COR-L47 (cell line): ENCODE results near the gene TRAPPC12.
"Not testable (repeated sequence)": the region's sequence is repeated elsewhere in the genome, so short reads cannot be mapped to it uniquely, and the experiment has no call there.

Source experiments
- DNase-seq: peaks from one replicate; lab custom pipeline; 2025; lab: John Stamatoyannopoulos, UW

Gene TRAPPC12

DNA sequence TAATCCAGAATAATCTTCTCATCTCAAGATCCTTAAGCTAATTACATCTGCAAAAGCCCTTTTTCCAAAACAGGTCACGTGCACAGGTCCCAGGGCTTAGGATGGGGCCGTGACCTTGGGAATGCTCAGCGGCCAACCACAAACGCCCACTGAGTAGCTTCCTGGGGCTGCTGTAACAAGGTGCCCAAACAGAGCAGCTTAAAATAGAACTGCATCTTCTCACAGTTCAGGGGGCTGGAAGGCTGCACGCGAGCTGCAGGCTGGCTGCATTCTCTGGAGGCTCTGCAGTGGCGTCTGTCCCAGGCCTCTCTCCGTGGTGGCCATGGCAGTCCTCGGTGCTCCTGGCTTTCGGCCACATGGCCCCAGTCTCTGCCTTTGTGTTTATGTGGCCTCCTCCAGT is 107.9 kb downstream of the TRAPPC12 start:
- DNase-seq = no peak

DNA sequence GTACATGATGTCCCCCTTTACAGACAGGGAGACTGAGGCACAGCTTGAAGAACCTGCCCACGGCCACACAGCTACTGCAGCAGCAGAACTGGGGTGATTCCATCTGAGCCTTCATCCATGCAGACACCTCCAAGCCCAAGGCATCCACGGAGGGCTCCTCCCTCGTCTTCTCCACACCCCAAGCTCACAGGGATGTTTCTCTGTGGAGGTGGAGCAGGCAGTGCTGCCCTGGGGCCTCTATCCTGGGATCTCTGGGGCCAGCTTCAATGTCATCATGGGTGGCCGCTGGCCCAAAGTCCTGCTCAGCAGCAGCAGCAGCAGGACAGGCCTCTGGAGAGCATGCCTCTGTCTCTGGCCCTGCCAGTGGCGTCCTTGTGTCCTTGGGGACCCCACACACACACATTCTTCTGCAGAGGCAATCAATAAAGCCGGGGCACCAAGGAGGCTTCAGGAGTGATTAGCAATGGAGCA is 108.6 kb downstream of the TRAPPC12 start:
- DNase-seq = no peak

DNA sequence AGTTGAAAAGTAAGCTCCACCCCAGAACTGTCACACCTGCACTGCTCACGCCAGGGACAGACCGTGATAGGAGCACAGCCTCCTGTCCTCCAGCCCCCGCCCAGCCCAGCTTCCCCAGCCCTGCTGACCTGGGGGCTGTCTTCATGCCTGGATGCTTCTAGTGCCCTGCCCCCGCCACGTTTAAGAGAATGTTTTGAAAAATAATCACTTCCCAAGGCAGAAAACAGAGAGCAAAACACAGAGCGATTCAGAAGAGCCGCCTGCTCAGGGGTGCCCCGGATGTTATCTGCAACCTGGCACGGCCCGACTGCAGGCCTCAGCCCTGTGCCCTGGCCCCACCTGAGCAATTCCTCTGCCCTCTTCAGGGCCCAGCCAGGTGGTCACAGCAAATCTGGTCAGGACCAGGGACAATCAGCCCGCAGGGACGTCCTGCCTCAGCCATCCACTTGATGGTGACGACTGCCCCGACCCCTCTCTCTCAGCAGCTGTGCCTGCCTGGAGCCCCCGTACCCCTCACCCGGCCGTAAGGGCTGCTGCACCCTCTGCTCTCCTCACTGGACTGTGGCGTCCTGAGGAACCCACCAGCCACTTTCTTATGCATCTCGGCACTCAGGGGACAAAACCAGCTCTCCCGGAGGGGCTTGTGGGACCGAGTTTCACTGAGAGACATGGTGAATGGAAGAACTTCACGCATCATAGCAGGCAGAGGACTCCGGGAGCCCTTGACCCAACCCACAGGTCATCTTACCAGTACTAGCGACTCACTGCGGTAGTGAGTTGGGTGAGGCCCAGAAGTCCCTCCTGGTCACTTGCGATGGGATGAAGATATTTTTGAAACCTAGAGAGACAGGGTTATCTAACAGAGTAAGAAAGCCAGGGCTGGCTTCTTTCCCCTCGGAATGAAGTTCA is 109.6 kb downstream of the TRAPPC12 start:
- DNase-seq = no peak

DNA sequence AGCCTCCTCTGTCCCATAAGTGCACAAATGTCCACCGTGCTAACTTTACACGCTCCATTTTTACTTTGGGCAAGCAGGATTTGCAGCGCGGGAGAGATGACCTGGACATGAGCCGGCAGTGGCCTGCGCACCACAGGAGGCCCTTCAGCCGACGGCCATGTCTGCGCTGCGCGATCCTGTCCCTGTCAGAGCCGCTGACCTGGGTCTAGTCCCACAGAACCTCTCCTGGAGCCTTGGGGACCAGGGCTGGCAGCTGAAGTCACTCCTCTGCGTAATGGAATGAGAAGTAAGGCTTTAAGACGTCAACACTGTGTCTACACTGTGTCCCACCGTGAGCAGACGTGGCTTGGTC is 110.2 kb downstream of the TRAPPC12 start:
- DNase-seq = no peak

DNA sequence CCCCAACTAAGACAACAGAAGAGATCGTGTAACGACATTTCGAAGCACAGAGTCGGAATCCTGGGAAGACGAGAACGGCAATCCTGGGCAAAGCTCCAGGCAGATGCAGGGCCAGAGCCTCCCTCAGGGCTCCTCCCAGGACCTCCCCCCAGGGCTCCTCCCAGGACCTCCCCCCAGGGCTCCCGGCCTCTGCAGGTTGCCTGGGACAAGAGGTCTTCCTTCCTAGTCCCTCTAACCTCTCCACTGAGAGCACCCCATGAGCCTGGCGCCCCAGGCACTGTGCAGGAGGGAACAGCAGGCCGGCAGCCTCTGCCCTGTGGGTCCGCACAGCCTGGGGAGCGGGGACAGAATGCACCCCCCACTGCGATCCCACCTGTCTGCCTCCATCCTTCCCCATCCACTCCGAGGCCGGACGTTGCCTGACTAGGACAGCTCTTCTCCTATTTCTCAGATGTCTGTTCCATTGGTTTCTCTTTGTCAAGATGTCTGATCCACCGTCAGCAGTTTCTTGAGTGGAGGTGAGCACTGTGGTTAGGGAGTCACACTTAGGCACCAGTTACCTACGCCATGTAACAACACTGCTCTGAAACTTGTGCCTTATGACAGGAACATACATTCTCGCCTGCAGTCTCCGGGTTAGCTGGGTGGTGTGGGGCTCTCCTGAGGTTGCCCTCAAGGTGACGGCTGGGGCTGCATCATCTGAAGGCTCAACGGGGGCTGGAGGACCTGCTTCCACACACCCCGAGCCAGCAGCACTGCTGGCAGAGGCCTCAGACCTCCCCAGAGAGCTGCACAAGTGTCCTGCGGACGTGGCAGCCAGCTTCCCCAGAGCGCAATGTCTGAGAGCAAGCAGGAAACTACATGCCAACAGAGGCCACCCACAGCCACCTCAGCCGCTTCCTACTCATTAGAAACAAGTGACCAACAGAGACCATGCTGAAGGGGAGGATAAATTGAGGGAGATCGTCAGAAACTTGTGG is 111.0 kb downstream of the TRAPPC12 start:
- no peak for DNase-seq

DNA sequence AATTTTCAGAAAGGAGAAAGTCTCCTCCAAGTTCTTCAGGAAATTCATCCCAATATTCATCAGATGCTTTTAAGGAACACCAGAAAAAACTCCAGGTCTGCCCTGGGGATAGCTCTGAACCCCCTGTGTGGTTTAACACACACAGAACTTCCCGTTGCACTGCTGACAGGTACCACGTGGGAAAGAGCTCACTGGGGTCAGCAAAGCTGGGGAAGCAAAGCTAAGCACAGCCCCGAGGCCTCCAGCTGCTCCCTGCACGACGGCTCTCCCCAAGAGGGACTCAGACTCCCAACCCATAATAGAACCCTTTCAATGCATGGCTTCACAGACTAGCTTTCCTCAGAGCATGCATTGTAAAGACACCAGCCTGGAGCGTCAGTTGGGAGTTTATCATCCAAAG is 111.8 kb downstream of the TRAPPC12 start:
- DNase-seq = no peak

DNA sequence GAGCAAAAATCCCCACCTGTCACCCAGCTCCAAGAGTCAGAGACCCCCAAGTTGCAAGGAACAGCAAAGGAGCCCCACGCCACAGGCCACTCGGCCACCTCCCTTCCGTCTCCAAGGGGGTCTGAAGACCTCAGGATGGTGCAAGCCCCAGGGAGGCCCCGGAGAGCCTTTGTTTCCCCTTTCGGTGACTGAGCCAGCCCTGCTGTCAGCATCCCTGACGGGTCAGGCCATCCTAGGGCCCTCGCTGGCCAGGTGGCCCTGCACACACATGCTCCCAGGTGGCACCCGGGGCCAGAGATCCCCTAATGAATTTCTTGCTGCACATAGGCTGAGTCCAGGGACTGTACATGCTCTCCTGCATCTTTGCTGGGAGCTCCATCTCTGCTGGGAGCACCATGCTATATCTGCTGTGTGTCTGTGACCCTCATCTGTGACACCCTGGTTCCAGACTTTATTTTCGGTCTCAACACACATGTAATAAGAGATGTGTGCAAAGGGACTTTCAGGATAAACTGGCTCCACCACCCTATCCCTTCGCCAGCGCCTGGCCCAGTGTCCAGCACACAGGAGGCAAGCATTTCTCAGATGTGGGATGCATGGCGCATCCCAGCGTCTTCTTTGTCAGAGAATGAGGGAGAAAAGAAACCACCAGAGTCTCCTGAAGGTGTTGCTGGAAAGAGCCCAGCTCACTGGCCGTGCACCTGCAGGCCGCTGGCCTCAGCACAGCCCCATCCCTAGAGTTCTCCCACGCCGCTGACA is 112.4 kb downstream of the TRAPPC12 start:
- DNase-seq = no peak

DNA sequence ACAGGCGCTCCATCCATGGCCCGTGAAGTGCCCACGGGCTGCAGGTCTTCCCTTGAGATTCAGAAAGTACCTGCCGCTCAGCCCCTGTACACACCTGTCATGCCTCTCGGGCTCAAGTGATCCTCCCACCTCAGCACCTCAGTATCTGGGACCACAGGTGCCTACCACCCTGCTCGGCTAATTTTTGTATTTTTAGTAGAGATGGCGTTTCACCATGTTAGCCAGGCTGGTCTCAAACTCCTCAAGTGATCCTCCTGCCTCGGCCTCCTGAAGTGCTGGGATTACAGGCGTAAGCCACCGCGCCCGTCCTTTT is 112.9 kb downstream of the TRAPPC12 start:
- not testable (repeated sequence) for DNase-seq

DNA sequence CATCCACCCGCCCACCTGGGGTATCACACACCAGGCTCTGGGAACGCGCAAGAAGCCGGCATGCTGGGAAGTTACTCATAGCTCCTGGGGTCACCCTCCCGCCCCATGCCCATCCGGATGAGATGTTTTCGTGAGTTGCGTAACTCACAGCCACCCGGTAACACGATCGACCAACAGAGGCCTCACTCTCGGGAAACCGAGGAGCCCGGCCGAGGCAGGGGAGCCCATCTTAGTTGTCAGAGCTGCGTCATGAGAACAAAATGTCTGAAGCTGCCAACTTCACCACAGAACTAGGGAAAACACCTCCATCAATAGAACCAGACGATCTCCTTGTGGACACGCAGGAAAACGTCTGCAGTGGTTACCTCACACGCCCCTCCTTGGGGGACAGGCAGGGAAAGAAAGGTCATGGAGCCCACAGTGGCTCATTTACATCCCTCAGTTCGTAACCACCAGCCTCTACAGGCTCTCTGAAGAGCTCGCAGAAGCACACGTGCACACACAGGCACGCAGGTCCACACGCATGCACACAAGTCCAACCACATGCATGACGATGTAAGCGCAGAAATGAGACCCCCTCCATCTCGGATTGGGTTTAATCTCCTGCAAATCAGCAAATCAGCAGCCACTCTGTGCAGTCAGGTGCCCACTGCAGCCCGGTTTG is 113.6 kb downstream of the TRAPPC12 start:
- DNase-seq = no peak

DNA sequence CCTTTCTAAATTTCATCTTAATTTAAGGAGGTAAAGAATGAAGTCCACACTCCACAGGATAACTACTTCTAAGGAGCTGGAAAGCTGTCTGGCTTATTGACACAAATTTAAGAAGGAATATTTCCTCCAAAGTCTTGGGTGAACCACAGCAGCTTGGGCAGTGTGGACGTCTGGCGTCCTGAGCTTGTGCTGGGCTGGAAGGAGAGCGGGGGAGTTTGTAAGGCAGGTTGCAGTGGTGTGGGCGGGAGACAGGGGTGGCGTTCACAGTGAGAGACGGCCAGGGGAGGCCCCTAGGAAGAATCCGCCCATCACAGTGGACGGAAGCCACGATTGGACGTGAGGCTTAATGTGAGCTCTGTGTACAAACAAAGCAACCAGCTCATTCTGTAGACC is 114.1 kb downstream of the TRAPPC12 start:
- peak; percentile 14 for DNase-seq

DNA sequence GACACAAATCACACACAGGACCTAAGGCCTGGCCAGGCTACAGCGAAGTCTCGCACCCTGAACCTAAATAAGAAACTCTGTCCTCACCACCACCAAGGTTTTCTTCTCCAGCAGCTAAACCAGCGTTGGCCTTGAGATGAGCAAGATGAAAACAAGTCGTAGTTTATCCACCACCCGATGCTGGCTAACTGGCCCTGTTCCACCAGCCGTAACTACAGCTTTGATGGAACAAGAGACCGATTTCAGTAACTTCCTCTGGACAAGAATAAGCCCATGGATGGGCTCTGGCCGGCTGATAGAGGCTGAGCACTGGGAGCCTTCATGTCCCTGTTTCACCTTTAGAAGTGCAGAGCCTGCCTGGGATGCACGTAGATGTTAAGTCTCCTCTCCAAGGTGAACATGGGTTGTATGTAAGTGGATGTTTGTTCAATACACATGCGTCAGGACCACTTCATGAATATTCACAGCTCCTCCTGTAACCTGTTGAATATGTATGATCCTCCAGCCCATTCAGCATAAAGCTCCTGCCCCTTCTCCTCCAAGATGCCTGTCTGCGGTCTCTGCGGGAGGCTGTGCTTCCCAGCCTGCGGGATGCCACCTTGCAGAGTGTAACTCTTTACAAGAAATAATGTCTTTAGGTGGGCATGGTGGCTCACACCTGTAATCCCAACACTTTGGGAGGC is 115.6 kb downstream of the TRAPPC12 start:
- no peak for DNase-seq

DNA sequence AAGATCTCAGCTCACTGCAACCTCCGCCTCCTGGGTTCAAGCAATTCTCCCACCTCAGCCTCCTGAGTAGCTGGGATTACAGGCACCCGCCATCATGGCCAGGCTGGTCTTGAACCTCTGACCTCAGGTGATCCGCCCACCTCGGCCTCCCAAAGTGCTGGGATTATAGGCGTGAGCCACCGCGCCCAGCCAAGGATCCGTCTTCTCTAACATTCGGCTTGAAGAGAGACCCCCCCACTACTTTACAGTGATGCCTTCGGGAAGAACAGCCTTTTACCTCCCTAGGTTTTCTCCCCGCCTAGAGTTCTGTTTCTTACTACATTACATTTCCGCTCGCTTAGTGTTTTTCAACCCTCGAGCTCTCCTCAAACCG is 117.2 kb downstream of the TRAPPC12 start:
- not testable (repeated sequence) for DNase-seq

DNA sequence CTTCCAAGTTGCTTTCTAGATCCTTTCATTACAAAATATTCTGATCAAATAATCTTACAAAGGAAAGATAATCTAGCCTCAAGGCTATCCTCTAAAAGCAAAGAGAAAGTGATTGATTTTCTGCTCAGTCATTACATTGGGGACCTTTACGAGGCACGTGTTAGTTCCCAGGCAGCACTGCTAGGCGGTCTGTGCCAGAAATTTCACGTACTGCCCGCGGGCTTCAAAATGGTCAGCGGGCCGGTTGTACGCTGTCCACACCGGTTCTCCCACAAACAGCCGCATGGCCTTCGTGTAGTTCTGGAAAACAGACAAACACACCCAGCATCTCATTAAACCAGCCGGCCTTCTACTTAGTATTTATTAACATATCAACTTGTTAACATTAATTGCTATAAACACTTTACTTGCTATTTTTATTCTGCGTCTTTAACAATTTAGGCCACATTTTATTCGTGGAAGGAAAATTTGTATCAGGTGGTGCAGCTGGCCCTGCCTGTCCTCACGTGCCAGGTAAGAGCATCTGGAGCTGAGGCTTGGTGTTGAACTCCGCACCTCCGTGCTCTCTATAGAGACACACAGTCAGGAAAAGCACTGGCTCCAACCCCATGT is 119.4 kb downstream of the TRAPPC12 start:
- DNase-seq = no peak

DNA sequence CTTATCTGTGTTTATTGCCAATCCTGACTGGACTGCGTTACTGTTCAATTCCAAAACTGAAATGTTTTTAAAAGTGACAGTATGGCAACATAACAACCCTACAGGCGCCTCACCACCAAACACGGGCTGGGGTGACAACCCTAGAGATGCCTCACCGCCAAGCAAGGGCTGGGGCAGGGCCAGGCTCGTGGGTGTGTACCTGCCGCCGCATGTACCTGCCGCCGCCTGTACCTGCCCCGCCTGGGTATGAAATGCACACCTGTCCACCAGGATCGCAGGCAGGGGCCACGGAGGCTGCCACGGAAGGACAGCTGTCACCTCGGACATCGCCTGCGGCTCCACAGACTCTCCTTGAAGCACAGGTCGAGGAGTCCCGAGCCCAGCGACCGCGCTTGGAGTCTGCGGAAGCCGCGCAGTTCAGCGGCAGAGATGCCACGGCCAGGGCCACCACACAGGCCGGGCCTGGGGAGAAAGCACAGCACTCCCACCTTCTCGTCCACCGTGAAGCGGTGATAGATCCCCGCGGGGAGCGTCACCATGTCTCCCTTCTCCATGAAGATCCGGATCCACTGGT is 120.9 kb downstream of the TRAPPC12 start:
- DNase-seq = no peak

DNA sequence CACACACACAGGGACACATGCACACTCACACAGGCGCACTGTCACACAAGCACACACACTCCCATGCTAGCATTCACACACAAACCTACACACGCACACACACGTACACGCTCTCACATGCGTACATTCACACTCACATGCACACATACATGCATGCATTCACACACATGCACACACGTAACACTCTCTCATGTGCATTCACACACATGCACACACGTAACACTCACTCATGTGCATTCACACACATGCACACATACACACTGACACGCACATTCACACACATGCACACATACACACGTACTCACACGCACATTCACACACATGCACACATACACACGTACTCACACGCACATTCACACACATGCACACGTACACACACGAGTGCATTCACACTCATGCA is 123.6 kb downstream of the TRAPPC12 start:
- DNase-seq = no peak

DNA sequence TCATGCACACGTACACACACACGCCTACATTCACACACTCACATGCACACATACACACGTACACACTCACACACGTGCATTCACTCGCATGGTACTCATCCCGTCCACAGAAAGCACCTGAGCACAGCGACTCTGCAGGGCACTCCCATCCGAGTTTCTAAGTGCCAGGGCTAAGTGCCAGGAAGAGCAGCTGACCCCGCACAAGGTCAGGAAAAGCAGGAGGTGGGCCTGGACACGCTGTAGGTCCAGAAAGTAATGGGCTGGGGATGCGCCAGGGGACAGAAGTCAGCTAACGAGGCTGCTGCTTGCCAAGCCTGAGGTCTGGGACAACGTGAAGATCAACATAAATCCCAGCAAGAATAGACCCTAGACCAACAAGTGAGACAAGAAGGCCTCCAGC is 124.0 kb downstream of the TRAPPC12 start:
- DNase-seq = no peak

DNA sequence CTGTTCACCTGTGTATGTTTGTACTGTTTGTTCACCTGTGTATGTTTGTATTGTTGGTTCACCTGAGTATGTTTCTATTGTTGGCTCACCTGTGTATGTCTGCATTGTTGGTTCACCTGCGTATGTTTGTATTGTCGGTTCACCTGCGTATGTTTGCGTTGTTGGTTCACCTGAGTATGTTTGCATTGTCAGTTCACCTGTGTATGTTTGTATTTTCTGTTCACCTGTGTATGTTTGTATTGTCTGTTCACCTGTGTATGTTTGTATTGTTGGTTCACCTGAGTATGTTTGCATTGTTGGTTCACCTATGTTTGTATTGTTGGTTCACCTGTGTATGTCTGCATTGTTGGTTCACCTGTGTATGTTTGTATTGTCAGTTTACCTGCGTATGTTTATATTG is 125.2 kb downstream of the TRAPPC12 start:
- no peak for DNase-seq

DNA sequence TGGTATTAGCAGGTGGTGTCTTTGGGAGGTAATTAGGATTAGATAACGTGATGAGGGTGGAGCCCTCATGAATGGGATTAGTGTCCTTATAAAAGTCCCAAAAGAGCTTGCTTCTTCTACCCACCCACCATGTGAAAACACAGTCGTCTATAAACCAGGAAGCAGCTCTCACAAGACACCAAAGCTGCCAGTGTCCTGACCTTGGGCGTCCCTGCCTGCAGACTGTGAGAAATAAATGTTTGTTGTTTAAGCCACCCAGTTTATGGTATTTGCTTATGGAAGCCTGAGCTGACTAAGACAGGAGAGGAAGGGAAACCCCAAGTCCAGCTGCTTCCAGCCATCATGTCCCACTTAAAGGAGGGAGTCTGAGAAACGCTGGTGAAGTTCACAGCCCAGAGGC is 126.3 kb downstream of the TRAPPC12 start:
- DNase-seq = no peak

DNA sequence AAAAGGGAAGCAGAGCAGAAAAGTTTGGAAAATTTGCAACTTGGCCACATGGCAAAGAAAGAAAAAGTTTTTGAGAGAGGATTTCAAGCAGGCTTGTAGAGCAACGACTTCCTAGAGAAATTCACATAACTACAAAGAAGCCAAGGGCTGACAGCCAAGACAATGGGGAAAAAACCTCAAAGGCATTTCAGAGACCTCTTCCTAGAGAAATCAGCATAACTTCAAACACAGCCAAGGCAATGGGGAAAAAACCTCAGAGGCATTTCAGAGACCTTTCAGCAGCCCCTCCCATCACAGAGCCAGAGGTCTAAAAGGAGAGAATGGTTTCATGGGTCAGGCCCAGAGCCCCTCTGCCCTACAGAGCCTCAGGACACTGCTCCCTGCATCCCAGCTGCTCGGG is 132.6 kb downstream of the TRAPPC12 start:
- no peak for DNase-seq

DNA sequence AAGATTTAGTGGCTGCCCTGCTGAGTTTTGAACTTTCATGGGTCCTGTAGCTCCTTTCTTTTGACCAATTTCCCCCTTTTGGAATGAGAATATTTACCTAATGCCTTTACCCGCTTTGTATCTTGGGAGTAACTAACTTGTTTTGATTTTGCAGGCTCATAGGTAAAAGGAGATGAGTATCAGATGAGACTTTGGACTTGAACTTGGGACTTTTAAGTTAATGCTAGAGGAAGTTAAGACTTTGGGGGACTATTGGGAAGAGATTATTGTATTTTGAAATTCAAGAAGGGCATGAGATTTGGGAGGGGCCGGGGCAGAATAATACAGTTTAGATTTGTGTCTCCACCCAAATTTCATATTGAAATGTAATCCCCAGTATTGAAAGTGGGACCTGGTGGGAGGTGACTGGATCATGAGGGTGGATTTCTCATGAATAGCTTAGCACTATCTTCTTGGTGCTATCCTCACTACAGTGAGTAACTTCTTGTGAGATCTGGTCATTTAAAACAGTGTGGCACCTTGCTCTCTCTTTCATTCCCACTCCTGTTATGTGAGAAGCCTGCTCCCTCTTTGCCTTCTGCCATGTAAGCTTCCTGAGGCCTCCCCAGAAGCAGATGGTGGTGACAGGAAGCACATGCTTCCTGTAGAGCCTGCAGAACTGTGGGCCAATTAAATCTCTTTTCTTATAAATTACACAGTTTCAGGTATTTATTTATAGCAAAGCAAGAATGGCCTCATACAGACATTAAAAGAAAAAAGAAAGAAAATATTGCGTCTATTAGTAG is 133.7 kb downstream of the TRAPPC12 start:
- no peak for DNase-seq
